HG03354 (cell line): Measurements from ENCODE around the gene CARMIL1.

ENCODE experiments used
- ATAC-seq: cut with Tn5 transposase; IDR thresholded peaks from one replicate; pipeline ENCODE4 v1.9.1; 2021; ENCODE audit warnings: mild to moderate bottlenecking; ENCODE audit not compliant: unreplicated experiment, poor library complexity, severe bottlenecking

The CARMIL1 gene

GRCh38 chr6:25302677-25303128 is 23.5 kb downstream of the CARMIL1 start:
- ATAC-seq = no peak

GRCh38 chr6:25303254-25303653 is 24.1 kb downstream of the CARMIL1 start:
- no peak for ATAC-seq

GRCh38 chr6:25306379-25306778 is 27.2 kb downstream of the CARMIL1 start:
- ATAC-seq = no peak

- ATAC-seq = no peak
Measured at GRCh38 chr6:25307805-25308494, 28.8 kb downstream of the CARMIL1 start.

- ATAC-seq = no peak
Measured at GRCh38 chr6:25309886-25310285, 30.7 kb downstream of the CARMIL1 start.

- ATAC-seq = no peak
Measured at GRCh38 chr6:25311331-25311840, 32.2 kb downstream of the CARMIL1 start.

- no peak for ATAC-seq
Measured at GRCh38 chr6:25312034-25312620, 33.0 kb downstream of the CARMIL1 start.

GRCh38 chr6:25312703-25313102 is 33.5 kb downstream of the CARMIL1 start:
- no peak for ATAC-seq

GRCh38 chr6:25314509-25315175 is 35.5 kb downstream of the CARMIL1 start:
- ATAC-seq = no peak

GRCh38 chr6:25315194-25316177 is 36.3 kb downstream of the CARMIL1 start:
- ATAC-seq = no peak

GRCh38 chr6:25316626-25317025 is 37.5 kb downstream of the CARMIL1 start:
- ATAC-seq = no peak

GRCh38 chr6:25318589-25318988 is 39.4 kb downstream of the CARMIL1 start:
- no peak for ATAC-seq

- ATAC-seq = no peak
Measured at GRCh38 chr6:25320459-25320858, 41.3 kb downstream of the CARMIL1 start.

GRCh38 chr6:25322692-25323091 is 43.5 kb downstream of the CARMIL1 start:
- ATAC-seq = no peak

- ATAC-seq = no peak
Measured at GRCh38 chr6:25324066-25324762, 45.0 kb downstream of the CARMIL1 start.

- ATAC-seq = no peak
Measured at GRCh38 chr6:25326126-25326525, 47.0 kb downstream of the CARMIL1 start.

- no peak for ATAC-seq
Measured at GRCh38 chr6:25326960-25327359, 47.8 kb downstream of the CARMIL1 start.

GRCh38 chr6:25327432-25327831 is 48.3 kb downstream of the CARMIL1 start:
- ATAC-seq = no peak

GRCh38 chr6:25329161-25329817 is 50.1 kb downstream of the CARMIL1 start:
- ATAC-seq = no peak
